H1 (cell line): Measurements from ENCODE around the gene TDRD9.

ENCODE experiments used
- CHD2 ChIP-seq: IDR thresholded peaks from 2 replicates; pipeline ENCODE4 v1.6.1; 2012; ENCODE audit warnings: low read length, improper control_type of control experiment
- EP300 ChIP-seq, 2 experiments: IDR thresholded peaks; 1 replicate in 1 of 2; 2 replicates in 1 of 2; pipeline ENCODE4 v1.6.1; 2011 to 2012; ENCODE audit warnings: low read depth in 2 of 2, low read length in 2 of 2, mild to moderate bottlenecking in 2 of 2, borderline replicate concordance in 1 of 2, inconsistent platforms in 1 of 2, moderate library complexity in 1 of 2
- EZH2 ChIP-seq: fragments of 200-600 bp; sonication (generic); IDR thresholded peaks from 2 replicates; pipeline ENCODE4 v1.7.1; 2012; ENCODE audit warnings: low read depth, mild to moderate bottlenecking, moderate library complexity, low read length, inconsistent platforms; ENCODE audit not compliant: severe bottlenecking
- GTF2F1 ChIP-seq: IDR thresholded peaks from 2 replicates; pipeline ENCODE4 v1.6.1; 2012; ENCODE audit warnings: low read depth, low read length, improper control_type of control experiment, borderline replicate concordance
- KDM1A ChIP-seq: fragments of 200-600, 300-600 bp; sonication (generic); IDR thresholded peaks from 2 replicates; pipeline ENCODE4 v1.7.1; 2016; ENCODE audit warnings: mild to moderate bottlenecking, low read length, borderline replicate concordance
- NRF1 ChIP-seq: IDR thresholded peaks from 2 replicates; pipeline ENCODE4 v1.6.1; 2011; ENCODE audit warnings: mild to moderate bottlenecking, low read depth, low read length, improper control_type of control experiment
- PHF8 ChIP-seq: fragments of 200-600 bp; sonication (generic); conservative IDR thresholded peaks from 2 replicates; pipeline ENCODE4 v1.7.1; 2012; ENCODE audit warnings: low read depth, mild to moderate bottlenecking, inconsistent platforms, low read length, moderate library complexity
- POLR2A ChIP-seq, 2 experiments: IDR thresholded peaks; 1 replicate in 1 of 2; 2 replicates in 1 of 2; pipeline ENCODE4 v1.6.1; 2011; ENCODE audit warnings: low read depth in 2 of 2, low read length in 2 of 2, mild to moderate bottlenecking in 2 of 2; ENCODE audit errors: control extremely low read depth in 1 of 2
- TAF7 ChIP-seq: optimal IDR thresholded peaks from 2 replicates; pipeline ENCODE3; 2011; ENCODE audit warnings: low read depth, mild to moderate bottlenecking, inconsistent platforms, low read length, moderate library complexity, borderline replicate concordance
- TF ChIP-seq, protein P1 (sequence below), 3 experiments: IDR thresholded peaks; 1 replicate in 2 of 3; 2 replicates in 1 of 3; pipeline versions ENCODE4 v1.5.1 to v1.6.1; 2011; ENCODE audit warnings: low read length in 3 of 3, mild to moderate bottlenecking in 3 of 3, inconsistent platforms in 2 of 3, low read depth in 1 of 3, moderate library complexity in 1 of 3; ENCODE audit not compliant: insufficient read depth in 1 of 3; ENCODE audit errors: control extremely low read depth in 1 of 3

DNA sequence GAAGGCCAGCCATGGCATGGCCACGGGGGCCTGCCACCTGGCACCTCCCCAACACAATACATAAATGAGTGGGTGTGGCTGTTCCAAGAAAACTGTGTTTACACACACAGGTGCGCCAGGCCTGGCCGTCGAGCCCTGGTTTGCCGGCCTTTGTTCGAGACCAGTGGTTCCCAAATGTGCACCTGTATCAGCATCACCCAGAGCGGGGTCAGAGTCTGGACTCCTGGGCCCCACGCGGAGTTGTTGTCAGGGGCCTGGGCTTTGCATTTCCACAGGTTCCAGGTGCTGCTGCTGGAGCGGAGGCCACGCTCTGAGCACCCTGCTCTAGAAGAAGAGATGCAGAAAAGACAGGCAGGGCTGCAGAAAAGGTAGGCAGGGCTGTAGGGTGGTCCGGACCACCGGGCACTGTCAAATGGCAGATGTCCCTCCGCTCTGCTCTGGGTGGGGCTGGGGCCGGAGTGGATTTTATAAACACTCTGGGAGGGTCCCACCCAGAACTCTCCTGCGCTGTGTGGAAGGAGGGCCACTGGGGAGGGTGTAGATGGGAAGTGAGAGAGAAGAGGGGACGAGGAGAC, 153.1 kb downstream of the TDRD9 start:
- TF ChIP-seq NRF1 (no peak), EP300 (IDR thresholded peaks at IDR 0.05; ENCODE audit: borderline replicate concordance in 1 of 2, low read depth in 2 of 2, low read length in 2 of 2) (no peak), POLR2A (IDR thresholded peaks at IDR 0.05; ENCODE audit: control extremely low read depth in 1 of 2, low read depth in 2 of 2, low read length in 2 of 2) (no peak), EZH2 (no peak), KDM1A (no peak), TAF7 (no peak), PHF8 (no peak), CHD2 (no peak), GTF2F1 (no peak)
- TF ChIP-seq, protein P1, sequence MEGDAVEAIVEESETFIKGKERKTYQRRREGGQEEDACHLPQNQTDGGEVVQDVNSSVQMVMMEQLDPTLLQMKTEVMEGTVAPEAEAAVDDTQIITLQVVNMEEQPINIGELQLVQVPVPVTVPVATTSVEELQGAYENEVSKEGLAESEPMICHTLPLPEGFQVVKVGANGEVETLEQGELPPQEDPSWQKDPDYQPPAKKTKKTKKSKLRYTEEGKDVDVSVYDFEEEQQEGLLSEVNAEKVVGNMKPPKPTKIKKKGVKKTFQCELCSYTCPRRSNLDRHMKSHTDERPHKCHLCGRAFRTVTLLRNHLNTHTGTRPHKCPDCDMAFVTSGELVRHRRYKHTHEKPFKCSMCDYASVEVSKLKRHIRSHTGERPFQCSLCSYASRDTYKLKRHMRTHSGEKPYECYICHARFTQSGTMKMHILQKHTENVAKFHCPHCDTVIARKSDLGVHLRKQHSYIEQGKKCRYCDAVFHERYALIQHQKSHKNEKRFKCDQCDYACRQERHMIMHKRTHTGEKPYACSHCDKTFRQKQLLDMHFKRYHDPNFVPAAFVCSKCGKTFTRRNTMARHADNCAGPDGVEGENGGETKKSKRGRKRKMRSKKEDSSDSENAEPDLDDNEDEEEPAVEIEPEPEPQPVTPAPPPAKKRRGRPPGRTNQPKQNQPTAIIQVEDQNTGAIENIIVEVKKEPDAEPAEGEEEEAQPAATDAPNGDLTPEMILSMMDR (IDR thresholded peaks at IDR 0.05; ENCODE audit: control extremely low read depth in 1 of 3, insufficient read depth in 1 of 3, low read depth in 1 of 3, low read length in 3 of 3) = no peak
